Cardiac septum (tissue), 1 donor: ENCODE measurements around the gene METTL24. TPM values are rescaled to one million over a fixed set of nuclear protein-coding genes. Genes with fewer than 3 reads are reported as not detected.
"Not testable (repeated sequence)": the region's sequence is repeated elsewhere in the genome, so short reads cannot be mapped to it uniquely, and the experiment has no call there.

Source experiments
- DNase-seq: peaks from one replicate; pipeline ENCODE4 v3.0.0-alpha.2; 2020; ENCODE audit warnings: low spot score
- intact Hi-C: fragments of 100-400 bp; cut with DNase I; formaldehyde crosslinking; loops from one replicate; pipeline ENCODE4 v1.14.0; 2022
- total RNA-seq: library from RNA; stranded (reverse); fragmentation: NEBNext Ultra II Directional; extraction: Animal tissue kit (Norgen Biotek cat#: 25700); gene quantifications from one replicate; pipeline ENCODE4 v1.2.1, GENCODE V29; 2021
- donor health status: DM: no; HTN: no; CAD: no.

Gene METTL24
- total RNA-seq, 1 donor from 2014 or later, result 2.0 TPM

GRCh38 chr6:110319843-110320242 lies 38.3 kb downstream of the METTL24 start:
- intact Hi-C loops, result no loop called here
- no peak for DNase-seq

GRCh38 chr6:110319381-110319780 lies 38.8 kb downstream of the METTL24 start:
- intact Hi-C loops, result no loop called here
- DNase-seq, result no peak

GRCh38 chr6:110318971-110319370 lies 39.2 kb downstream of the METTL24 start:
- intact Hi-C loops, result no loop called here
- DNase-seq, result no peak

GRCh38 chr6:110317646-110318045 lies 40.5 kb downstream of the METTL24 start:
- DNase-seq, result no peak
- intact Hi-C loops, result no loop called here

- intact Hi-C loops, result no loop called here
- no peak for DNase-seq
Measured at GRCh38 chr6:110317189-110317588, 41.0 kb downstream of the METTL24 start.

- intact Hi-C loops, result no loop called here
- DNase-seq, result no peak
Measured at GRCh38 chr6:110315869-110316398, 42.2 kb downstream of the METTL24 start.

GRCh38 chr6:110315207-110315868 lies 42.8 kb downstream of the METTL24 start:
- DNase-seq, result no peak
- intact Hi-C loops, result no loop called here

GRCh38 chr6:110310861-110311446 lies 47.2 kb downstream of the METTL24 start:
- intact Hi-C loops, result no loop called here
- no peak for DNase-seq

GRCh38 chr6:110309432-110309831 lies 48.7 kb downstream of the METTL24 start:
- intact Hi-C loops, DNase-seq: not testable (repeated sequence)

GRCh38 chr6:110307368-110307767 lies 50.8 kb downstream of the METTL24 start:
- no peak for DNase-seq
- intact Hi-C loops, result no loop called here

GRCh38 chr6:110305832-110306231 lies 52.3 kb downstream of the METTL24 start:
- DNase-seq, intact Hi-C loops: not testable (repeated sequence)

- intact Hi-C loops, result not testable (repeated sequence)
Measured at GRCh38 chr6:110303692-110304091, 54.5 kb downstream of the METTL24 start.

GRCh38 chr6:110298916-110299315 lies 59.2 kb downstream of the METTL24 start:
- intact Hi-C loops, result no loop called here
- DNase-seq, result no peak

More at GRCh38 chr6:110303692-110304091, 54.5 kb downstream of the METTL24 start:
- not testable (repeated sequence) for DNase-seq

- intact Hi-C loops, result no loop called here
- DNase-seq, result no peak
Measured at GRCh38 chr6:110298411-110298810, 59.7 kb downstream of the METTL24 start.

- no peak for DNase-seq
- intact Hi-C loops, result no loop called here
Measured at GRCh38 chr6:110296241-110297025, 61.7 kb downstream of the METTL24 start.

GRCh38 chr6:110295451-110296165 lies 62.5 kb downstream of the METTL24 start:
- DNase-seq, result no peak
- intact Hi-C loops, result no loop called here

- intact Hi-C loops, result no loop called here
- no peak for DNase-seq
Measured at GRCh38 chr6:110287462-110288341, 70.4 kb downstream of the METTL24 start.

GRCh38 chr6:110285306-110286060 lies 72.7 kb downstream of the METTL24 start:
- DNase-seq, result no peak
- intact Hi-C loops, result no loop called here
